Measurements from ENCODE around the gene CLOCK.

DNA sequence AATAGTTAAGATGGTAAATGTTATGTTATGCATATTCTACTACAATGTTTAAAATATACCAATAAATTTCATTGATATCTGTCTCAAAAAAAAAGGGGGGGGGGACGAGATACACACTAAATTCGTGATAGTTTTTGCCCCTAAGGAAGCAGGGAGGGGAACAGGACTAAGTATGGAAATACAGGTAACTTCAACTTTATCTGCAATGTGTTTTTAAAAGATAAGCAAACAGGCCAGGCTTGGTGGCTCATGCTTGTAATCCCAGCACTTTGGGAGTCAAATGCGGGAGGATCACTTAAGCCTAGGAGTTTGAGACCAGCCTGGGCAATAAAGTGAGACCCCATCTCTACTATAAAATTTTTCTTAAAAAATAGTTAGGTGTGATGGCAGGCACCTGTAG is 13.4 kb upstream of the CLOCK start:
- TF ChIP-seq CEBPB (IDR thresholded peaks at IDR 0.05; ENCODE audit: borderline replicate concordance, low read depth, low read length) = no peak
- no peak for TF ChIP-seq EHMT2 (IDR thresholded peaks at IDR 0.05; ENCODE audit: borderline replicate concordance, low read depth, low read length)
- TF ChIP-seq HDAC6 (IDR thresholded peaks at IDR 0.05; ENCODE audit: low read depth, low read length) = no peak
- TF ChIP-seq NFIC (IDR thresholded peaks at IDR 0.05; ENCODE audit: low read length) = no peak
- no peak for TF ChIP-seq POLR2A (IDR thresholded peaks at IDR 0.05; ENCODE audit: insufficient read depth in 1 of 2, low read depth in 2 of 2, low read length in 2 of 2)
- no peak for TF ChIP-seq NFE2L1 (CRISPR knock-in tag; IDR thresholded peaks at IDR 0.05; ENCODE audit: borderline replicate concordance)
- TF ChIP-seq, protein P1, sequence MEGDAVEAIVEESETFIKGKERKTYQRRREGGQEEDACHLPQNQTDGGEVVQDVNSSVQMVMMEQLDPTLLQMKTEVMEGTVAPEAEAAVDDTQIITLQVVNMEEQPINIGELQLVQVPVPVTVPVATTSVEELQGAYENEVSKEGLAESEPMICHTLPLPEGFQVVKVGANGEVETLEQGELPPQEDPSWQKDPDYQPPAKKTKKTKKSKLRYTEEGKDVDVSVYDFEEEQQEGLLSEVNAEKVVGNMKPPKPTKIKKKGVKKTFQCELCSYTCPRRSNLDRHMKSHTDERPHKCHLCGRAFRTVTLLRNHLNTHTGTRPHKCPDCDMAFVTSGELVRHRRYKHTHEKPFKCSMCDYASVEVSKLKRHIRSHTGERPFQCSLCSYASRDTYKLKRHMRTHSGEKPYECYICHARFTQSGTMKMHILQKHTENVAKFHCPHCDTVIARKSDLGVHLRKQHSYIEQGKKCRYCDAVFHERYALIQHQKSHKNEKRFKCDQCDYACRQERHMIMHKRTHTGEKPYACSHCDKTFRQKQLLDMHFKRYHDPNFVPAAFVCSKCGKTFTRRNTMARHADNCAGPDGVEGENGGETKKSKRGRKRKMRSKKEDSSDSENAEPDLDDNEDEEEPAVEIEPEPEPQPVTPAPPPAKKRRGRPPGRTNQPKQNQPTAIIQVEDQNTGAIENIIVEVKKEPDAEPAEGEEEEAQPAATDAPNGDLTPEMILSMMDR (CRISPR knock-in tag; IDR thresholded peaks at IDR 0.05) = no peak
- no peak for TF ChIP-seq YY1 (IDR thresholded peaks at IDR 0.05; ENCODE audit: insufficient read depth, insufficient replicate concordance, low read depth, low read length)
- no peak for TF ChIP-seq SRSF1 (optimal IDR thresholded peaks at IDR 0.05; ENCODE audit: low read depth, low read length)
- no peak for TF ChIP-seq BHLHE40 (IDR thresholded peaks at IDR 0.05; ENCODE audit: low read length)
- TF ChIP-seq HOXA7 (CRISPR knock-in tag; IDR thresholded peaks at IDR 0.05) = no peak
- TF ChIP-seq IRX3 (CRISPR knock-in tag; IDR thresholded peaks at IDR 0.05; ENCODE audit: borderline replicate concordance, low read depth) = no peak
